GM18499 (cell line): ENCODE data around the gene PAPSS1.

ENCODE experiments used
- ATAC-seq: cut with Tn5 transposase; IDR thresholded peaks from one replicate; pipeline ENCODE4 v1.9.1; 2021; ENCODE audit warnings: moderate number of reproducible peaks; ENCODE audit not compliant: insufficient read depth, unreplicated experiment

Gene PAPSS1

GRCh38 chr4:107575243-107575642 is 144.8 kb downstream of the PAPSS1 start:
- no peak for ATAC-seq

DNA sequence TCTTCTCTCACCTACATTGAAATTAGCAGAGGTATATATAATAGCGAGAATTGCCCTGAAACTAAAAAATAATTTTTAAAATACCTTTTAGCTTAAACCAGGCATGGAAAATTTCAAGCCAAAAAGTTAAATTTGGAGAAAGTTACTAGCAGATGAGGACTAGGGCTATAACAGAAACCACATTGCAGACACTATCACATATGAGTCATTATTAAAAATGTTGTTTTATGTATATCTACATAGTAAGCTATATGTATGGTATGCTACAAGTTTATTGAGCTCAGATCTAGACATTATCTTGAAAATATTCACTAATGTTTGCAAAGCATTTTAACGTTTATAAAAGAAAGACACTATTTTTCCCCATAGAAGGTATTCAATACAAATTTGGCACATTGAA is 147.8 kb downstream of the PAPSS1 start:
- no peak for ATAC-seq

DNA sequence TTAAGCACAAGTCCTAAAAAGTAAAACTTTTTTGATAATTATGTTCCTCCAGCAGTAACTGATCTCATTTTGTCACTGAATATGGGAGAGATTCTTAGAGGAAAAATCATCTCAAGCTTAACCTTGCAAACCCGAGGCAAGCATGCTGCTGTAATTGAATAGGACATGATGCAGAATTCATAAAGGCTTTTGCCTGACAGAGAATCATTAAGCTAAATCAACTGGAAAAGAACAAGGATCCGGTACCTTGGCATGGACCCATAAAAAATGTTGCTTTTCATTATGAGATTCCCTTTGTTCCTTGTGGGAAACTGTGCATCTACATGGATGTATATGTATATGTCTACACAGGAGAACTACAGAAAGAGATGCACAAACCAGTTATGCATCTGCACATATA is 149.1 kb downstream of the PAPSS1 start:
- ATAC-seq: no peak

GRCh38 chr4:107564326-107564725 is 155.7 kb downstream of the PAPSS1 start:
- ATAC-seq: no peak
